Spleen (tissue), 11 donors: Measurements from ENCODE around the gene UNC13C. TPM values are rescaled to one million over a fixed set of nuclear protein-coding genes. Genes with fewer than 3 reads are reported as not detected.

Source experiments
- DNase-seq: peaks from one replicate; pipeline ENCODE4 v3.0.0-alpha.2; 2020
- H3K27ac ChIP-seq, 8 donors: fragments of 200-600 bp; sonication (generic) in 7 of 8; 1 replicate in 4 of 8; 2 replicates in 4 of 8; pipeline versions ENCODE4 v1.5.0 to v1.8.0; 2016 to 2021; ENCODE audit warnings: inconsistent platforms in 4 of 8, mild to moderate bottlenecking in 4 of 8, moderate library complexity in 1 of 8
- H3K27me3 ChIP-seq, 7 donors: fragments of 200-600 bp; sonication (generic) in 6 of 7; replicated peaks in 1 of 7; 1 replicate in 4 of 7; 2 replicates in 3 of 7; pipeline versions ENCODE4 v1.5.0 to v1.8.0; 2016 to 2021; ENCODE audit warnings: inconsistent platforms in 3 of 7, mild to moderate bottlenecking in 1 of 7
- H3K36me3 ChIP-seq, 6 donors: fragments of 200-600 bp; sonication (generic) in 5 of 6; 1 replicate in 4 of 6; 2 replicates in 2 of 6; pipeline versions ENCODE4 v1.5.0 to v1.8.0; 2016 to 2021; ENCODE audit warnings: inconsistent platforms in 2 of 6
- H3K4me1 ChIP-seq, 6 donors: fragments of 200-600 bp; sonication (generic) in 5 of 6; 1 replicate in 3 of 6; 2 replicates in 3 of 6; pipeline versions ENCODE4 v1.5.0 to v1.8.0; 2016 to 2021; ENCODE audit warnings: inconsistent platforms in 3 of 6
- H3K4me3 ChIP-seq, 8 donors: fragments of 200-600 bp; sonication (generic) in 7 of 8; 1 replicate in 4 of 8; 2 replicates in 4 of 8; pipeline versions ENCODE4 v1.5.0 to v1.8.0; 2016 to 2021; ENCODE audit warnings: inconsistent platforms in 4 of 8, mild to moderate bottlenecking in 4 of 8, moderate library complexity in 2 of 8
- H3K9me3 ChIP-seq, 8 donors: fragments of 200-600 bp; sonication (generic) in 7 of 8; 1 replicate in 4 of 8; 2 replicates in 4 of 8; pipeline versions ENCODE4 v1.5.0 to v1.8.0; 2016 to 2021; ENCODE audit warnings: inconsistent platforms in 4 of 8
- CTCF ChIP-seq, 11 experiments: fragments of 200-600 bp in 7 of 11; fragments of 450-650 bp in 4 of 11; sonication (generic) in 4 of 11; IDR thresholded peaks in 8 of 11; conservative IDR thresholded peaks in 3 of 11; 1 replicate in 7 of 11; 2 replicates in 4 of 11; pipeline versions ENCODE4 v1.4.0 to v1.8.0; 2016 to 2021; ENCODE audit warnings: antibody characterized with exemption in 11 of 11, inconsistent platforms in 4 of 11, mild to moderate bottlenecking in 1 of 11
- POLR2A ChIP-seq, 3 donors: fragments of 450-650 bp; IDR thresholded peaks; one replicate each; pipeline ENCODE4 v1.5.1; 2017; ENCODE audit warnings: antibody characterized with exemption in 3 of 3, mild to moderate bottlenecking in 1 of 3
- POLR2AphosphoS5 ChIP-seq, 3 donors: sonication (generic); formaldehyde crosslinking; IDR thresholded peaks; one replicate each; pipeline ENCODE4 v1.5.1; 2017; ENCODE audit warnings: antibody characterized with exemption in 3 of 3
- WGBS, 5 donors: extraction: QIAGEN DNeasy Blood & Tissue Kit in 3 of 5; methylation state at CpG; one replicate each; pipeline versions ENCODE4 v1.1.5 to v1.1.7; 2013 to 2018; 5-methylcytosine and 5-hydroxymethylcytosine counted together
- intact Hi-C: fragments of 100-400 bp; cut with DNase I; formaldehyde crosslinking; loops from one replicate; pipeline ENCODE4 v1.15.0; 2023; ENCODE audit warnings: low total_unique reads
- polyA plus RNA-seq, 3 donors: library from polyadenylated mRNA; stranded (reverse); fragments of 200-250 nt; gene quantifications; one replicate each; pipeline ENCODE4 v1.2.1, GENCODE V29; 2013
- total RNA-seq, 7 donors: library from RNA; depleted of rRNA in 3 of 7; stranded (reverse); fragments of >200 nt in 3 of 7; fragmentation: NEBNext Ultra II Directional in 4 of 7; extraction: Animal tissue kit (Norgen Biotek cat#: 25700) in 4 of 7; gene quantifications; one replicate each; pipeline versions ENCODE4 v1.1.0 to v1.2.1, GENCODE V29; 2016 to 2021
- donor health status: healthy with polysubstance abuse.
- donor health status: DM: no; HTN: no; CAD: no; lungs with moderate emphysema.
- donor health status: DM: no; HTN: no; CAD: no.
- donor health status: Bipolar disorder and iron deficiency.
- donor health status: healthy.
- donor health status: DM: no; HTN: no; CAD: no.
- donor health status: DM: yes; HTN: yes; CAD: no.

Gene UNC13C
- total and polyA plus RNA-seq, 10 donors = 0.06 TPM; not detected in 9

- H3K4me1 ChIP-seq = no peaks in the 10 kb centered on the region
- no peaks in the 10 kb centered on the region for H3K36me3 ChIP-seq
- TF ChIP-seq CTCF (IDR thresholded peaks at IDR 0.05 in 8 of 11, conservative IDR thresholded peaks at IDR 0.05 in 3 of 11) = no peak
- no peak for TF ChIP-seq POLR2A (IDR thresholded peaks at IDR 0.05)
- no peak for TF ChIP-seq POLR2AphosphoS5 (IDR thresholded peaks at IDR 0.05)
- intact Hi-C loops = no loop called here
- 91 to 98% (median 93%) methylated on average over 2 to 4 of the region's 4 CpGs for WGBS, 5 donors
- no peaks in the 10 kb centered on the region for H3K27me3 ChIP-seq
- H3K4me3 ChIP-seq = no peak overlapping the region
- H3K9me3 ChIP-seq = peaks cover 0 to 25% (median 0%) of the 10 kb centered on the region in 8 donors
- H3K27ac ChIP-seq = no peak overlapping the region
- DNase-seq = no peak
Measured at GRCh38 chr15:54594115-54594514, 615.9 kb downstream of the UNC13C start.

GRCh38 chr15:54599386-54599785, 621.1 kb downstream of the UNC13C start:
- intact Hi-C loops = no loop called here
- WGBS, 5 donors = 84 to 94% (median 87%) methylated on average over 3 of the region's 3 CpGs
- no peak for TF ChIP-seq POLR2A (IDR thresholded peaks at IDR 0.05)
- no peak for TF ChIP-seq POLR2AphosphoS5 (IDR thresholded peaks at IDR 0.05)
- TF ChIP-seq CTCF (IDR thresholded peaks at IDR 0.05 in 8 of 11, conservative IDR thresholded peaks at IDR 0.05 in 3 of 11) = no peak
- Histone ChIP-seq H3K27me3 (no peaks in the 10 kb centered on the region), H3K9me3 (peaks cover 0 to 16% (median 0%) of the 10 kb centered on the region in 8 donors), H3K27ac (no peak overlapping the region), H3K36me3 (no peaks in the 10 kb centered on the region), H3K4me1 (no peaks in the 10 kb centered on the region), H3K4me3 (no peak overlapping the region)
- DNase-seq = no peak

GRCh38 chr15:54605043-54605442, 626.8 kb downstream of the UNC13C start:
- no peaks in the 10 kb centered on the region for H3K36me3 ChIP-seq
- no peak overlapping the region for H3K4me3 ChIP-seq
- DNase-seq = no peak
- no peaks in the 10 kb centered on the region for H3K4me1 ChIP-seq
- H3K27ac ChIP-seq = no peak overlapping the region
- WGBS, 5 donors = 53 to 68% (median 62%) methylated on average over 2 of the region's 2 CpGs
- TF ChIP-seq CTCF (IDR thresholded peaks at IDR 0.05 in 8 of 11, conservative IDR thresholded peaks at IDR 0.05 in 3 of 11) (no peak), POLR2A (IDR thresholded peaks at IDR 0.05) (no peak), POLR2AphosphoS5 (IDR thresholded peaks at IDR 0.05) (no peak)
- no peaks in the 10 kb centered on the region for H3K27me3 ChIP-seq
- H3K9me3 ChIP-seq = no peaks in the 10 kb centered on the region
- intact Hi-C loops = no loop called here

- intact Hi-C loops = no loop called here
- Histone ChIP-seq H3K4me3 (no peak overlapping the region), H3K9me3 (no peaks in the 10 kb centered on the region), H3K27ac (no peak overlapping the region), H3K27me3 (no peaks in the 10 kb centered on the region), H3K4me1 (no peaks in the 10 kb centered on the region), H3K36me3 (no peaks in the 10 kb centered on the region)
- TF ChIP-seq POLR2A (IDR thresholded peaks at IDR 0.05) (no peak), POLR2AphosphoS5 (IDR thresholded peaks at IDR 0.05) (no peak), CTCF (IDR thresholded peaks at IDR 0.05 in 8 of 11, conservative IDR thresholded peaks at IDR 0.05 in 3 of 11) (no peak)
- no peak for DNase-seq
- WGBS, 5 donors = 92 to 96% (median 95%) methylated on average over 4 of the region's 4 CpGs
Measured at GRCh38 chr15:54605556-54605955, 627.3 kb downstream of the UNC13C start.
